NCI-H748 (cell line): ENCODE data around the gene DAG1.

Experiments used
- DNase-seq: peaks from one replicate; lab custom pipeline; 2025; ENCODE audit not compliant: unreplicated experiment; lab: John Stamatoyannopoulos, UW

The DAG1 gene

GRCh38 chr3:49552087-49552486 is 82.0 kb downstream of the DAG1 start:
- no peak for DNase-seq

- DNase-seq = no peak
Observed at GRCh38 chr3:49553324-49553691, 83.2 kb downstream of the DAG1 start.

GRCh38 chr3:49553692-49554632 is 83.9 kb downstream of the DAG1 start, which contains the start of gene BSN:
Gene BSN, plus strand, starts transcription at chr3:49554477. Its CDS starts 126 bp downstream, at chr3:49554603.
- peak; percentile 89 for DNase-seq

GRCh38 chr3:49554633-49555265 is 84.7 kb downstream of the DAG1 start:
- DNase-seq = peak; percentile 23

- no peak for DNase-seq
Observed at GRCh38 chr3:49556500-49557275, 86.6 kb downstream of the DAG1 start.

- DNase-seq = no peak
Observed at GRCh38 chr3:49563040-49563578, 93.0 kb downstream of the DAG1 start.

- no peak for DNase-seq
Observed at GRCh38 chr3:49563766-49564165, 93.7 kb downstream of the DAG1 start.

- DNase-seq = no peak
Observed at GRCh38 chr3:49566312-49566711, 96.2 kb downstream of the DAG1 start.

- no peak for DNase-seq
Observed at GRCh38 chr3:49567406-49567805, 97.3 kb downstream of the DAG1 start.

- DNase-seq = no peak
Observed at GRCh38 chr3:49568965-49569364, 98.9 kb downstream of the DAG1 start.

- no peak for DNase-seq
Observed at GRCh38 chr3:49570028-49570654, 100.1 kb downstream of the DAG1 start.

GRCh38 chr3:49582177-49582576 is 112.1 kb downstream of the DAG1 start:
- no peak for DNase-seq
